Measurements from ENCODE around the gene MCTP1.

MCTP1 gene

DNA sequence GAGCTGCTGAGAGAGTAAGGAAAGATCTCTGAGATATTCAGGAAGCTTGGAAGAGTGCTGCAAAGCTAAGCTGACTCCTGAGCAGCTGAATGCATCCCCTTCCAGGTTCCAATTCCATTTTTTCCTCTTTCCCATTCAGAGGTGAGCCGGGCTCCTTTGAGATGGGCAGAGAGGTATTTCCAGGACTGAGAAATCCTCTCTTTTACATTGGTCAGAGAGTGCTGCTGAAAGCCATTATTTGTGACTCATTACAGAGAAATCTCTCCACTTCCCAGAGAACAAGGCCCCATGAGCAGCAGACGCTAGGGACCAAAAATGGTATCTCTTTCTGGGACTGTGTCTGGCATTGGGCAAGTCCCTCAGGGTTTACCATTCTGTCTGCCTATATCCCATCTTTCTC is 3.7 kb downstream of the MCTP1 start:
- TF ChIP-seq, protein P1, sequence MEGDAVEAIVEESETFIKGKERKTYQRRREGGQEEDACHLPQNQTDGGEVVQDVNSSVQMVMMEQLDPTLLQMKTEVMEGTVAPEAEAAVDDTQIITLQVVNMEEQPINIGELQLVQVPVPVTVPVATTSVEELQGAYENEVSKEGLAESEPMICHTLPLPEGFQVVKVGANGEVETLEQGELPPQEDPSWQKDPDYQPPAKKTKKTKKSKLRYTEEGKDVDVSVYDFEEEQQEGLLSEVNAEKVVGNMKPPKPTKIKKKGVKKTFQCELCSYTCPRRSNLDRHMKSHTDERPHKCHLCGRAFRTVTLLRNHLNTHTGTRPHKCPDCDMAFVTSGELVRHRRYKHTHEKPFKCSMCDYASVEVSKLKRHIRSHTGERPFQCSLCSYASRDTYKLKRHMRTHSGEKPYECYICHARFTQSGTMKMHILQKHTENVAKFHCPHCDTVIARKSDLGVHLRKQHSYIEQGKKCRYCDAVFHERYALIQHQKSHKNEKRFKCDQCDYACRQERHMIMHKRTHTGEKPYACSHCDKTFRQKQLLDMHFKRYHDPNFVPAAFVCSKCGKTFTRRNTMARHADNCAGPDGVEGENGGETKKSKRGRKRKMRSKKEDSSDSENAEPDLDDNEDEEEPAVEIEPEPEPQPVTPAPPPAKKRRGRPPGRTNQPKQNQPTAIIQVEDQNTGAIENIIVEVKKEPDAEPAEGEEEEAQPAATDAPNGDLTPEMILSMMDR (IDR thresholded peaks at IDR 0.05; ENCODE audit: low read depth, low read length, missing control alignments): no peak
- in situ Hi-C loops (cut with HindIII; ENCODE audit: low sequenced_read_pairs): no loop called here
- H3K4me3 ChIP-seq (ENCODE audit: low read depth, low read length): no peak overlapping the region
- no peak for DNase-seq (ENCODE audit: low read depth)

DNA sequence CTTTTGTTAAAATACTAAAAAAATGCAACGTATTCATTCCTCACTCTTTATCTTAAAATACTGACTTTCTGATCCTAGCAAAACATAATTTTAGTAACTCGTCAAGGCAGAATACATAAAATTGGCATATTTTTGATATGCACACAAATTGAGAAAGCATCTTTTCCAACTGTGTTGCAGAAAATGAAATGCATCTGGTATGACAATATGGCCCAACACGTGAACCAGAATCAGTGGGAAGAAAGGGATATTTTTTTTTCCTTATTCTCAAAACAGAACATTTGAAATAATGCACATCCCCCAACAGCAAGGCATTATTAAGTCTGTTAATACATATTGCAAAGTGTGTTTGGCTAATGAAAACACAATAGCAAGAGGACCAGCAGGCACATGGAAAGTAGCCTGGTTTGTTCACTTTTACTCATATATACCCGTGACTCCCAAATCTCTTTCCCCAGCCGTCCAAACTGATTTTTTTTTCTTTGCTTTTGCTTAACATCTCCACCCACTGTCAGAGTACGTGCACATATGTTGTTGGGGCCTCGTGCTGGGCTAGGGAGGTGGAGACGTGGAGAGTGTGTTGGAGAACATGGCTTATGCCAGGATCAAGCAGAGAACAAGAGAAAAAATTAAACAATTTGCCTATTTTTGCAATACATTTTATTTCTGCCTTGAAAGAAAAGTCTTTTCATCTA is 4.3 kb downstream of the MCTP1 start:
- TF ChIP-seq, protein P1 (IDR thresholded peaks at IDR 0.05; ENCODE audit: low read depth, low read length, missing control alignments): no peak
- H3K4me3 ChIP-seq (ENCODE audit: low read depth, low read length): no peak overlapping the region
- in situ Hi-C loops (cut with HindIII; ENCODE audit: low sequenced_read_pairs): no loop called here
- no peak for DNase-seq (ENCODE audit: low read depth)

DNA sequence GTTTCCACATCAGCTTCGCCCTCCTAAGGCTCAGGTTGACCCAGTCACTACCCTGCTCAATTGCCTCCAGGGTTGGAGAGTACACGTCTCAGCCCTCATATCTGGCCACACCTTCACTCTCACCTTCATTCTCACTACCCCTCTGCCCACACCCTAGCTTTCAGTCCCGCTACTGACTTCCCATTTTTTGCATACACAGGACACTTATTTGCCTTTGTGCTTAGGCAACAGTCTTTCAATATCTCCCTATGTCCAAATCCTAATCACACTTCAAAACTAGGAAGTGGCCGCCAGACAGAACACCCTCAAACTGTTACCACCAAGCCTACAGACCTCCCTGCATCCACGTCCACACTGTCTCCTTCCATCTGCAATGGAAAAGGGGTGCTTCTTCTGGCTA is 10.9 kb downstream of the MCTP1 start:
- TF ChIP-seq, protein P1 (IDR thresholded peaks at IDR 0.05; ENCODE audit: low read depth, low read length, missing control alignments): no peak
- in situ Hi-C loops (cut with HindIII; ENCODE audit: low sequenced_read_pairs): no loop called here
- no peak overlapping the region for H3K4me3 ChIP-seq (ENCODE audit: low read depth, low read length)
- DNase-seq (ENCODE audit: low read depth): no peak

DNA sequence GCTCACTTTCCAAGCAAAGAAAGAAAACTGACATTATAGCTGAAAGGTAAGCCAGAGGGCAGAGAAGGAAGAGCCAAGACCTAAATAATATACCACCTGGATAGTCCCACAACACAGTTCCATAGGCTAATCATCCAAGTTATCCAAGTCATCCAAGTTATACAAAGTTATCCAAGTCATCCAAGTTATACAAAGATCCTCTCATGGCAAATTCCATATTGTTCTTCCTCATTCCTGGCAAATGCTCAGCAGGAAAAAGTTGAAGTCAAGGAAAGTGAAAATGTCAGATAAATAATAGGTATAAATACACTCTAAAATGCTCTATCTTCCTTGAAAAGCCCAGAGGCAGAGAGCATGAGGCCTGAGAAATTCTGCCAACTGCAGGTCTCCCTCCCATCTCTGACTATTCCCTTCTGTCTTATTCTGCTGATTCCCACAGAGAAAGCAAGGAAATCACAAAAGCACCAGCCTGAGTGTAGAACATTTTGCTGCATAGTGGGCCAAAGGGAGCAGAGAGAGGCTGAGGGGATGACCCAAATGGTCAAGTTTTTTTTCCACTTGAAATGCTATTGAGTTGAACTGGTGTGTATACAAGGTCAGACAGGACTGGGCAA is 12.5 kb downstream of the MCTP1 start:
- TF ChIP-seq, protein P1 (IDR thresholded peaks at IDR 0.05; ENCODE audit: low read depth, low read length, missing control alignments): no peak
- in situ Hi-C loops (cut with HindIII; ENCODE audit: low sequenced_read_pairs): no loop called here
- no peak for DNase-seq (ENCODE audit: low read depth)
- H3K4me3 ChIP-seq (ENCODE audit: low read depth, low read length): no peak overlapping the region

DNA sequence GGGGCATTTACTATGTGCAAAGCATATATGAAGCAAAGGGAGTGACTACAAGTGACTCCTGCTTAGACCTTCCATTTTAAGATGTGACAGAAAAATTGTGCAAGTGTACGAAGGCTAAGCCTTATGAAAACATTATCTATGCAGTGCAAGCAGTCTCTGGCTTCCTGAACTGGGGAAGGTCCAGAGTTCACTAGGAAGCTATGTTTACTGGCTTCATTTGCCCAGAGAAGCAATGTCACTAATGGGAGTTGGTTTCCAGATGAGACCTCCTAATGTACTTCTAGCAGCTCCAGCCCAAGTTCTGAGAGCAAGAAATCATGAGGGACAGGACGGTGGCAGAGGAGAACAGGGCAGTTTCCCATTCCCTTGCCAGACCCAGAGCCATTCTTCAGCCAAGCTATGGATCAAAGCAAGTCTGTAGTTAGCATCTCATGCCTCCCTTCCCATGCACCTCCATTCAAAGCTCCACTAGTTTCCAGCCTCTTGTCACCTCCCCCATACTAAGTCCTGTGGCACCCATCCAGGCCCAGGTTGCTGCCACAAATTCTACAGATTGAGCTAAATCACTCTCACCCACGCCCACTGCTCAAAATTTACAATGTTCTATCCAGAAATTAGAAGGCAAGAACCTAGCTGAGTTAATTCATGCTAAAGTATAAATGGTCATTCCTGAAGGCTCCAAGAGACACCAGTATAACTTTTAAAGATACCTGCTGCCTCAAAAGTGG is 21.8 kb downstream of the MCTP1 start:
- no peak overlapping the region for H3K4me3 ChIP-seq (ENCODE audit: low read depth, low read length)
- in situ Hi-C loops (cut with HindIII; ENCODE audit: low sequenced_read_pairs): no loop called here
- DNase-seq (ENCODE audit: low read depth): no peak
- TF ChIP-seq, protein P1 (IDR thresholded peaks at IDR 0.05; ENCODE audit: low read depth, low read length, missing control alignments): no peak

DNA sequence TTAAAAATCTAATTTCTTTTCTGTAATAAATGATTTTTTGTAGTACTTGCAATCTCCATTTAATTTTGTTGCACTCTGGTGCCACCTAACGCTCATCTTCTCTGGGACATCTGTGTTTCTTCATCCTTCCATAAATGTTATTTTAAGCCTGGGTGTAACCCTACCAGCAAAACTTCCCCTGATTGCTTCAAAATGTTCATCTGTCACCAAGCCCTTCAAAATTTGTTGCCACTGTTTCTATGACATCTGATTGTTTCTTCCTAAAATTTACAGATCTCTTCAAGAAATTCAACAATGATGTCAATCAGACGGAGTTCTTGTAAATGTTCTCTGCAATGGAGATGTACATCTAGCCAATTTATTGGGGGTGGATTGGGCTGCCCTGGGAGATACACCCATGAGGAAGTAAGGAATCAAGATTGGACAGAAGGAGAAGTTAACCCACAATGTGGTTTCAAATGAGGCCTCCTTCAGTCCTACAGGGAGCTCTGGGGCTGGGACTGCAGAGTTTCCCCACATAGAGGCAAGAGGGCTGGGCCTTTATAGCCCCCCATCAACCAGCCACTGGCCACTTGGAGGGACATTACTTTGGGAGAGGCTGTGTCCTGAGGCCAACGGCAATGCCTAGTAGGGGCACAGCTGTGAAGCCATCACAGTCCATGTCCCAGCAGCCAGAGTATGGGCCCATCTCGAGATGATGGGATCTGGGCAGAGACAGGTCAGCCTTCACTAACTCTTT is 23.3 kb downstream of the MCTP1 start:
- DNase-seq (ENCODE audit: low read depth): peak; percentile 16
- H3K4me3 ChIP-seq (ENCODE audit: low read depth, low read length): no peak overlapping the region
- TF ChIP-seq, protein P1 (IDR thresholded peaks at IDR 0.05; ENCODE audit: low read depth, low read length, missing control alignments): peak; percentile 52
- in situ Hi-C loops (cut with HindIII; ENCODE audit: low sequenced_read_pairs): no loop called here
